HT1080 (cell line): ENCODE results near the gene GLO1. TPM values are rescaled to one million over a fixed set of nuclear protein-coding genes. Genes with fewer than 3 reads are reported as not detected.

Source experiments
- total RNA-seq: library from RNA; depleted of rRNA; stranded (reverse); fragments of >200 nt; shearing (Covaris generic); gene quantifications from 2 replicates; pipeline ENCODE4 v1.2.3, GENCODE V29; 2014; rRNA removed

Gene GLO1
- total RNA-seq, 1 experiment from 2014 or later: 252 TPM

Other genes starting within 250 kb of the GLO1 start
- 4.7 and 5.5 TPM in 2 replicates for gene BTBD9, start 63.2 kb downstream of the GLO1 start, total RNA-seq
- not detected in 2 replicates for gene DNAH8, start 12.2 kb upstream of the GLO1 start, total RNA-seq